Psoas muscle (tissue), 8 donors: ENCODE data around the gene NELFB. TPM values are rescaled to one million over a fixed set of nuclear protein-coding genes. Genes with fewer than 3 reads are reported as not detected.

Experiments used
- ATAC-seq, 4 donors: fragments of 200-7000 bp; cut with Tn5 transposase; one replicate each; pipeline ENCODE4 v1.9.1; 2020; ENCODE audit warnings: moderate library complexity in 3 of 4, mild to moderate bottlenecking in 2 of 4
- DNase-seq, 2 donors: peaks; one replicate each; pipeline ENCODE4 v3.0.0-alpha.2; 2020
- H3K27ac ChIP-seq: fragments of 200-600 bp; one replicate; pipeline ENCODE4 v1.8.0; 2022
- H3K27me3 ChIP-seq, 3 donors: fragments of 200-600 bp in 1 of 3; one replicate each; pipeline versions ENCODE4 v1.6.1 to v1.8.0; 2013 to 2022; ENCODE audit warnings: low read length in 2 of 3, mild to moderate bottlenecking in 2 of 3, moderate library complexity in 1 of 3; ENCODE audit not compliant: insufficient read depth in 3 of 3
- H3K36me3 ChIP-seq, 2 donors: fragments of 200-600 bp in 1 of 2; one replicate each; pipeline versions ENCODE4 v1.6.1 to v1.8.0; 2013 to 2022; ENCODE audit warnings: low read depth in 1 of 2, mild to moderate bottlenecking in 1 of 2, moderate library complexity in 1 of 2; ENCODE audit not compliant: insufficient read depth in 1 of 2
- H3K4me1 ChIP-seq: fragments of 200-600 bp; one replicate; pipeline ENCODE4 v1.8.0; 2022
- H3K4me3 ChIP-seq: fragments of 200-600 bp; one replicate; pipeline ENCODE4 v1.8.0; 2022; ENCODE audit warnings: mild to moderate bottlenecking
- H3K9me3 ChIP-seq: fragments of 200-600 bp; one replicate; pipeline ENCODE4 v1.8.0; 2022
- CTCF ChIP-seq: fragments of 200-600 bp; IDR thresholded peaks from one replicate; pipeline ENCODE4 v1.8.0; 2022; ENCODE audit warnings: antibody characterized with exemption
- WGBS, 3 donors: extraction: QIAGEN DNeasy Blood & Tissue Kit; methylation state at CpG; one replicate each; pipeline versions ENCODE4 v1.1.6 to v1.1.7; 2013; 5-methylcytosine and 5-hydroxymethylcytosine counted together
- intact Hi-C, 2 donors: fragments of 100-400 bp; cut with DNase I; formaldehyde crosslinking; loops; one replicate each; pipeline versions ENCODE4 v1.11.0 to v1.14.2; 2022
- polyA plus RNA-seq, 3 donors: library from polyadenylated mRNA; stranded (reverse); fragments of 200-250 nt; gene quantifications; one replicate each; pipeline ENCODE4 v1.2.3, GENCODE V29; 2013
- total RNA-seq, 4 donors: library from RNA; stranded (reverse); fragmentation: NEBNext Ultra II Directional in 2 of 4; extraction: Animal tissue kit (Norgen Biotek cat#: 25700) in 2 of 4; gene quantifications; one replicate each; pipeline versions ENCODE4 v1.2.1 to v1.2.4, GENCODE V29; 2021 to 2023
- donor health status: healthy with polysubstance abuse.
- donor health status: DM: no; HTN: no; CAD: no; lungs with moderate emphysema.
- donor health status: Bipolar disorder and iron deficiency.
- donor health status: healthy.
- donor health status: DM: yes; HTN: yes; CAD: no.
- donor health status: DM: no; HTN: no; CAD: no.
- donor health status: DM: no; HTN: no; CAD: no.
- donor health status: DM: yes; HTN: yes; CAD: no.

The NELFB gene
- total and polyA plus RNA-seq, 7 donors: 39.1 to 74.3 (median 43.8) TPM

DNA sequence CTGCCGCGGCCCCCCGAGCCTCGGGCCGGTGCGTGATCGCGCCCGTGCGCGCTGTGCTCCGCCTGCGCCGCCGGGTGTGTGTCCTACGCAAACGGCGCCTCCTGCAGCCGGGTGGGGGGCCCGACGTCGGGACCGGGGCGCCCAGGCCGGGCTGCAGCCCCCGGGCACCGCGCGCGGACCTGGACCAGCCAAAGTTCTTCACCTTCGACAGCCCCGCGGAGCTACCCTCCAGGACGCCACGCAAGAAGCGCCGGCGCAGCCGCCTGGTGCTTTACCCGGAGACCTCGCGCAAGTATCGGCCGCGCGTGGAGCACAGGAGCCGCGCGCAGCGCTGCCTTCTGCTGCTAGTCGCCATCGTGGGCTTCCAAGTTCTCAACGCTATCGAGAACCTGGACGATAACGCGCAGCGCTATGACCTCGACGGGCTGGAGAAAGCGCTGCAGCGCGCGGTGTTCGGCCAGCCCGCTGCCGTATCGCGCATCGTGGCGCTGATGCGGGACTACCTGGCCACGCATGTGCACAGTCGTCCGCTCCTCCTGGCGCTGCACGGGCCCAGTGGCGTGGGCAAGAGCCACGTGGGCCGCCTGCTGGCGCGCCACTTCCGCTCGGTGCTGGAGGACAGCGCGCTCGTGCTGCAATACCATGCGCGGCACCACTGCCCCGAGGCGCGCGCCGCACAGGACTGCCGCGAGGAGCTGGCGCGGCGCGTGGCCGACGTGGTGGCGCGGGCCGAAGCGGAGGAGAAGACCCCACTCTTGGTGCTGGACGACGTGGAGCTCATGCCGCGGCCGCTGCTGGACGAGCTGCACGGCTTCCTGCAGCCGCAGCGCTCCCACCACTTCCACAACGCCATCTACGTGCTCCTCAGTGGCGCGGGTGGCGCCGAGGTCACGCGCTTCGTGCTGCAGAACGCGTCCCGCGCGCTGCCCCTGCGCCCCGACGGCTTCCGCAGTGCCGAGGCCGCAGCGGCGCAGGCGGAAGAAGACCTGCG lies 23.9 kb downstream of the NELFB start:
- Histone ChIP-seq H3K9me3 (no peaks in the 10 kb centered on the region), H3K27ac (no peak overlapping the region), H3K36me3 (no peaks in the 10 kb centered on the region), H3K27me3 (peaks cover 0 to 48% (median 16%) of the 10 kb centered on the region in 3 donors), H3K4me1 (peaks cover 30% of the 10 kb centered on the region), H3K4me3 (peak overlapping the region; percentile 62)
- TF ChIP-seq CTCF: no peak
- intact Hi-C loops: no loop called here
- 62 to 77% (median 76%) methylated on average over 119 to 139 of the region's 139 CpGs for WGBS, 3 donors
- ATAC-seq: no peak
- no peak for DNase-seq

- Histone ChIP-seq H3K4me3 (no peak overlapping the region), H3K27ac (no peak overlapping the region), H3K36me3 (no peaks in the 10 kb centered on the region), H3K27me3 (peaks cover 0 to 48% (median 16%) of the 10 kb centered on the region in 3 donors), H3K9me3 (no peaks in the 10 kb centered on the region), H3K4me1 (peaks cover 30% of the 10 kb centered on the region)
- DNase-seq (no peak), ATAC-seq (no peak)
- 76 to 83% (median 81%) methylated on average over 35 to 41 of the region's 41 CpGs for WGBS, 3 donors
- intact Hi-C loops: no loop called here
- no peak for TF ChIP-seq CTCF
Measured at GRCh38 chr9:137279741-137280473, 24.8 kb downstream of the NELFB start.

GRCh38 chr9:137280474-137281344 lies 25.6 kb downstream of the NELFB start:
- DNase-seq (peak in 1 of 2 donors; percentile 26), ATAC-seq (peak; percentile 33 to 50 (median 37))
- H3K36me3 ChIP-seq: no peaks in the 10 kb centered on the region
- intact Hi-C loops: no loop called here
- WGBS, 3 donors: 25 to 26% (median 26%) methylated on average over 60 to 85 of the region's 85 CpGs
- peaks cover 27% of the 10 kb centered on the region for H3K4me1 ChIP-seq
- H3K27me3 ChIP-seq: peaks cover 0 to 48% (median 16%) of the 10 kb centered on the region in 3 donors
- no peak overlapping the region for H3K27ac ChIP-seq
- H3K4me3 ChIP-seq: peak overlapping the region; percentile 18
- H3K9me3 ChIP-seq: no peaks in the 10 kb centered on the region
- TF ChIP-seq CTCF: peak; percentile 30

- Histone ChIP-seq H3K27ac (no peak overlapping the region), H3K36me3 (no peaks in the 10 kb centered on the region), H3K27me3 (peaks cover 0 to 42% (median 16%) of the 10 kb centered on the region in 3 donors), H3K9me3 (no peaks in the 10 kb centered on the region), H3K4me1 (peaks cover 19% of the 10 kb centered on the region), H3K4me3 (peak overlapping the region; percentile 18)
- no peak for TF ChIP-seq CTCF
- intact Hi-C loops: no loop called here
- 32 to 52% (median 40%) methylated on average over 17 to 39 of the region's 39 CpGs for WGBS, 3 donors
- ATAC-seq (no peak), DNase-seq (no peak)
Measured at GRCh38 chr9:137281345-137282116, 26.4 kb downstream of the NELFB start.
